IPS DF 6.9 (cell line): ENCODE results near the gene CYB561A3.
A peak's percentile ranks its signal among the peaks of the same experiment; 100 is the strongest.

ENCODE experiments used
- DNase-seq: peaks from one replicate; pipeline ENCODE4 v3.0.0-alpha.2; 2013; ENCODE audit warnings: low read depth, low spot score
- H3K27ac ChIP-seq: one replicate; pipeline ENCODE4 v1.5.1; 2013; ENCODE audit warnings: low read length, control low read depth
- H3K27me3 ChIP-seq: 2 replicates; pipeline ENCODE4 v1.6.1; 2013; ENCODE audit warnings: mild to moderate bottlenecking, low read length; ENCODE audit not compliant: control insufficient read depth, insufficient read depth
- H3K36me3 ChIP-seq: 2 replicates; pipeline ENCODE4 v1.6.1; 2013; ENCODE audit warnings: low read length; ENCODE audit not compliant: control insufficient read depth, insufficient read depth
- H3K4me1 ChIP-seq: 2 replicates; pipeline ENCODE4 v1.6.1; 2013; ENCODE audit warnings: low read length; ENCODE audit not compliant: control insufficient read depth, insufficient read depth
- H3K4me3 ChIP-seq: 2 replicates; pipeline ENCODE4 v1.5.1; 2013; ENCODE audit warnings: mild to moderate bottlenecking, low read length
- H3K9me3 ChIP-seq: 2 replicates; pipeline ENCODE4 v1.6.1; 2013; ENCODE audit warnings: low read length, inconsistent platforms; ENCODE audit not compliant: control insufficient read depth, insufficient read depth
- WGBS: extraction: QIAGEN DNeasy Blood & Tissue Kit; methylation state at CpG from one replicate; pipeline ENCODE4 v1.1.7; 2013; ENCODE audit warnings: mixed read lengths, missing lambda C conversion rate; ENCODE audit not compliant: insufficient read length, insufficient coverage; 5-methylcytosine and 5-hydroxymethylcytosine counted together

CYB561A3 gene

GRCh38 chr11:61334434-61335354 is 27.0 kb downstream of the CYB561A3 start:
- no peaks in the 10 kb centered on the region for H3K9me3 ChIP-seq
- H3K27me3 ChIP-seq = no peaks in the 10 kb centered on the region
- no peak for DNase-seq
- no peak overlapping the region for H3K4me3 ChIP-seq
- peaks cover 3% of the 10 kb centered on the region for H3K4me1 ChIP-seq
- 0 out of 2 replicates have a peak, but pooled peaks cover 5% of the 10 kb centered on the region for H3K36me3 ChIP-seq
- no CpG with 5 or more reads among the region's 16 CpGs for WGBS
- H3K27ac ChIP-seq = no peak overlapping the region

- WGBS = no CpG with 5 or more reads among the region's 19 CpGs
- Histone ChIP-seq H3K9me3 (no peaks in the 10 kb centered on the region), H3K27me3 (no peaks in the 10 kb centered on the region), H3K36me3 (peaks cover 4% of the 10 kb centered on the region; the same call in 1 of the 2 replicates), H3K4me3 (peak overlapping the region; percentile 95), H3K27ac (no peak overlapping the region), H3K4me1 (peaks cover 3% of the 10 kb centered on the region)
- no peak for DNase-seq
These were observed 27.9 kb downstream of the CYB561A3 start for GRCh38 chr11:61333550-61334433.

- Histone ChIP-seq H3K9me3 (no peaks in the 10 kb centered on the region), H3K4me1 (peaks cover 3% of the 10 kb centered on the region), H3K4me3 (peak within 1 kb of the TSS; percentile 95), H3K36me3 (peaks cover 6% of the 10 kb centered on the region; the same call in 1 of the 2 replicates), H3K27me3 (no peaks in the 10 kb centered on the region), H3K27ac (no peak within 1 kb of the TSS)
- peak; percentile 86 for DNase-seq
- WGBS = no CpG with 5 or more reads among the region's 81 CpGs
These were observed 28.7 kb downstream of the CYB561A3 start, which contains the start of the genes DDB1 and TKFC for GRCh38 chr11:61332797-61333549. Gene DDB1, minus strand, starts transcription at chr11:61333105. Its CDS starts 137 bp downstream, at chr11:61332968. Gene TKFC, plus strand, starts transcription at chr11:61333228. Its CDS starts 1,501 bp downstream, at chr11:61334729.

- no peak for DNase-seq
- Histone ChIP-seq H3K4me3 (peak overlapping the region; percentile 95), H3K27ac (no peak overlapping the region), H3K9me3 (no peaks in the 10 kb centered on the region), H3K27me3 (no peaks in the 10 kb centered on the region), H3K4me1 (peaks cover 3% of the 10 kb centered on the region), H3K36me3 (peaks cover 6% of the 10 kb centered on the region; the same call in 1 of the 2 replicates)
- WGBS = no CpG with 5 or more reads among the region's 24 CpGs
These were observed 29.3 kb downstream of the CYB561A3 start for GRCh38 chr11:61332281-61332796.

GRCh38 chr11:61331651-61332050 is 30.0 kb downstream of the CYB561A3 start:
- Histone ChIP-seq H3K36me3 (peaks cover 6% of the 10 kb centered on the region; the same call in 1 of the 2 replicates), H3K4me3 (no peak overlapping the region; the same call in 1 of the 2 replicates), H3K27me3 (no peaks in the 10 kb centered on the region), H3K27ac (no peak overlapping the region), H3K4me1 (peaks cover 3% of the 10 kb centered on the region), H3K9me3 (no peaks in the 10 kb centered on the region)
- DNase-seq = no peak
- WGBS = no CpG with 5 or more reads among the region's 6 CpGs

GRCh38 chr11:61329871-61330270 is 31.8 kb downstream of the CYB561A3 start:
- Histone ChIP-seq H3K4me1 (peaks cover 3% of the 10 kb centered on the region), H3K36me3 (peaks cover 6% of the 10 kb centered on the region; the same call in 1 of the 2 replicates), H3K27ac (no peak overlapping the region), H3K27me3 (no peaks in the 10 kb centered on the region), H3K9me3 (no peaks in the 10 kb centered on the region), H3K4me3 (no peak overlapping the region)
- no peak for DNase-seq
- WGBS = no CpG with 5 or more reads among the region's 4 CpGs

- H3K9me3 ChIP-seq = no peaks in the 10 kb centered on the region
- H3K36me3 ChIP-seq = peaks cover 13% of the 10 kb centered on the region; the same call in 1 of the 2 replicates
- no CpG with 5 or more reads among the region's 9 CpGs for WGBS
- no peak overlapping the region for H3K4me3 ChIP-seq
- no peaks in the 10 kb centered on the region; the same call in 1 of the 2 replicates for H3K4me1 ChIP-seq
- H3K27ac ChIP-seq = no peak overlapping the region
- H3K27me3 ChIP-seq = no peaks in the 10 kb centered on the region; the same call in 1 of the 2 replicates
- DNase-seq = no peak
These were observed 33.3 kb downstream of the CYB561A3 start for GRCh38 chr11:61328351-61328750.

- H3K36me3 ChIP-seq = peaks cover 14% of the 10 kb centered on the region; the same call in 1 of the 2 replicates
- no peak overlapping the region for H3K27ac ChIP-seq
- H3K4me1 ChIP-seq = no peaks in the 10 kb centered on the region; the same call in 1 of the 2 replicates
- no peaks in the 10 kb centered on the region for H3K9me3 ChIP-seq
- DNase-seq = no peak
- H3K4me3 ChIP-seq = no peak overlapping the region
- no peaks in the 10 kb centered on the region; the same call in 1 of the 2 replicates for H3K27me3 ChIP-seq
These were observed 34.0 kb downstream of the CYB561A3 start for GRCh38 chr11:61327669-61328071.

- Histone ChIP-seq H3K4me1 (no peaks in the 10 kb centered on the region), H3K27me3 (no peaks in the 10 kb centered on the region; the same call in 1 of the 2 replicates), H3K36me3 (peaks cover 21% of the 10 kb centered on the region; the same call in 1 of the 2 replicates), H3K27ac (no peak overlapping the region), H3K9me3 (no peaks in the 10 kb centered on the region), H3K4me3 (no peak overlapping the region)
- no CpG with 5 or more reads among the region's 2 CpGs for WGBS
- DNase-seq = no peak
These were observed 35.9 kb downstream of the CYB561A3 start for GRCh38 chr11:61325649-61326414.
